ENCODE data around the gene PSENEN. TPM values are rescaled to one million over a fixed set of nuclear protein-coding genes. Genes with fewer than 3 reads are reported as not detected.

PSENEN gene
- total and polyA plus RNA-seq, 9 of the 15 experiments (the other 6 are each of a cell fraction or from before 2014, with no cell fraction given): 34.5 to 299 (median 61.1) TPM

GRCh38 chr19:35727956-35728706 lies 17.3 kb upstream of the PSENEN start:
- FAIRE-seq (no peak), DNase-seq (ENCODE audit: extremely low read depth in 1 of 4, low spot score in 3 of 4) (no peak), ATAC-seq (no peak)
- intact Hi-C loops (cut with micrococcal nuclease) (no loop called here), in situ Hi-C loops (cut with MboI) (no loop called here)
- H3K27ac ChIP-seq (ENCODE audit: extremely low read depth, low read depth, low read length): no peak overlapping the region
- no peaks in the 10 kb centered on the region for H3K79me2 ChIP-seq (ENCODE audit: control insufficient read depth, insufficient read depth, low read length)
- POLR2A ChIA-PET: interaction anchor here (1.7 to 2.9 kb wide), 3 partner anchors 9 to 12 kb away, joined by 7 to 18 read pairs (median 12); partner anchors contain the start of gene KMT2B
- H4K20me1 ChIP-seq (replicated peaks; ENCODE audit: control insufficient read depth, insufficient read depth, low read length): 0 out of 2 replicates have a peak, but pooled peaks cover 2% of the 10 kb centered on the region
- no peak overlapping the region for H2AFZ ChIP-seq (ENCODE audit: low read depth, low read length)
- no peak overlapping the region for H3K9ac ChIP-seq (ENCODE audit: insufficient read depth in 1 of 2, low read depth in 2 of 2, low read length in 2 of 2)
- no peaks in the 10 kb centered on the region for H3K27me3 ChIP-seq (ENCODE audit: control insufficient read depth in 2 of 2, insufficient read depth in 2 of 2, low read length in 2 of 2)
- no peaks in the 10 kb centered on the region for H3K9me3 ChIP-seq (replicated peaks; ENCODE audit: control insufficient read depth, insufficient read depth, low read depth, low read length)
- 91% methylated on average over 19 of the region's 19 CpGs for WGBS (ENCODE audit: insufficient coverage, low coverage, missing lambda C conversion rate)
- H3K4me3 ChIP-seq: no peak overlapping the region
- H3K4me2 ChIP-seq (ENCODE audit: insufficient read depth, low read length): no peak overlapping the region
- BruUV-seq (replicated peaks): TSS peak; percentile 40
- H3K36me3 ChIP-seq (ENCODE audit: control insufficient read depth, insufficient read depth, low read length): peaks cover 96% of the 10 kb centered on the region; the same call in 2 of the 3 replicates
- H3K4me1 ChIP-seq (replicated peaks in 1 of 2; ENCODE audit: control insufficient read depth in 2 of 2, insufficient read depth in 2 of 2, low read length in 2 of 2): peaks cover 0 to 10% of the 10 kb centered on the region in 2 experiments; a peak in 1 of 5 replicates
- TF ChIP-seq YBX1 (IDR thresholded peaks at IDR 0.05): no peak
- no peak for TF ChIP-seq MCM3 (IDR thresholded peaks at IDR 0.05)
- no peak for TF ChIP-seq MTF1 (CRISPR knock-in tag; IDR thresholded peaks at IDR 0.05; ENCODE audit: borderline replicate concordance)
- no peak for TF ChIP-seq HLTF (IDR thresholded peaks at IDR 0.05)
- CTCF ChIA-PET (ENCODE audit: low intra/inter-chr PET ratio): no interaction called here
- no peaks in the 10 kb centered on the region for H3K9me1 ChIP-seq (ENCODE audit: control insufficient read depth, insufficient read depth, low read length)

GRCh38 chr19:35729021-35729420 lies 16.4 kb upstream of the PSENEN start:
- TF ChIP-seq NRF1 (conservative IDR thresholded peaks at IDR 0.05 in 1 of 2, IDR thresholded peaks at IDR 0.05 in 1 of 2): no peak
- peak; percentile 47; the same call in 1 of the 2 replicates for TF ChIP-seq RBFOX2 (IDR thresholded peaks at IDR 0.05; ENCODE audit: low read depth, low read length)
- intact Hi-C loops (cut with micrococcal nuclease): no loop called here
- in situ Hi-C loops (cut with MboI): no loop called here
- no peaks in the 10 kb centered on the region for H3K9me1 ChIP-seq (ENCODE audit: control insufficient read depth, insufficient read depth, low read length)
- H2AFZ ChIP-seq (ENCODE audit: low read depth, low read length): no peak overlapping the region
- no peak for ATAC-seq
- no peaks in the 10 kb centered on the region for H3K27me3 ChIP-seq (ENCODE audit: control insufficient read depth in 2 of 2, insufficient read depth in 2 of 2, low read length in 2 of 2)
- H3K4me2 ChIP-seq (ENCODE audit: insufficient read depth, low read length): no peak overlapping the region
- H3K9me3 ChIP-seq (replicated peaks; ENCODE audit: control insufficient read depth, insufficient read depth, low read depth, low read length): no peaks in the 10 kb centered on the region
- 0 out of 2 replicates have a peak, but pooled peaks cover 2% of the 10 kb centered on the region for H4K20me1 ChIP-seq (replicated peaks; ENCODE audit: control insufficient read depth, insufficient read depth, low read length)
- FAIRE-seq: no peak
- H3K9ac ChIP-seq (ENCODE audit: insufficient read depth in 1 of 2, low read depth in 2 of 2, low read length in 2 of 2): no peak overlapping the region
- DNase-seq (ENCODE audit: extremely low read depth in 1 of 4, low spot score in 3 of 4): no peak
- peaks cover 96% of the 10 kb centered on the region; the same call in 2 of the 3 replicates for H3K36me3 ChIP-seq (ENCODE audit: control insufficient read depth, insufficient read depth, low read length)
- ChIA-PET CTCF (ENCODE audit: low intra/inter-chr PET ratio) (no interaction called here), POLR2A (interaction anchor here (1.7 to 2.9 kb wide), 3 partner anchors 8 to 11 kb away, joined by 7 to 18 read pairs (median 12); partner anchors contain the start of gene KMT2B)
- BruUV-seq (replicated peaks): no TSS peak
- WGBS (ENCODE audit: insufficient coverage, low coverage, missing lambda C conversion rate): 96% methylated on average over 16 of the region's 18 CpGs
- H3K4me3 ChIP-seq: no peak overlapping the region
- no peak overlapping the region for H3K27ac ChIP-seq (ENCODE audit: extremely low read depth, low read depth, low read length)
- peaks cover 0 to 10% of the 10 kb centered on the region in 2 experiments; a peak in 1 of 5 replicates for H3K4me1 ChIP-seq (replicated peaks in 1 of 2; ENCODE audit: control insufficient read depth in 2 of 2, insufficient read depth in 2 of 2, low read length in 2 of 2)
- H3K79me2 ChIP-seq (ENCODE audit: control insufficient read depth, insufficient read depth, low read length): no peaks in the 10 kb centered on the region
